ENCODE results near the gene MAML2. TPM values are rescaled to one million over a fixed set of nuclear protein-coding genes. Genes with fewer than 3 reads are reported as not detected.
A peak's percentile ranks its signal among the peaks of the same experiment; 100 is the strongest.

The MAML2 gene
- total and polyA plus RNA-seq, 4 donors, result 3.8 to 41.8 (median 13.7) TPM

DNA sequence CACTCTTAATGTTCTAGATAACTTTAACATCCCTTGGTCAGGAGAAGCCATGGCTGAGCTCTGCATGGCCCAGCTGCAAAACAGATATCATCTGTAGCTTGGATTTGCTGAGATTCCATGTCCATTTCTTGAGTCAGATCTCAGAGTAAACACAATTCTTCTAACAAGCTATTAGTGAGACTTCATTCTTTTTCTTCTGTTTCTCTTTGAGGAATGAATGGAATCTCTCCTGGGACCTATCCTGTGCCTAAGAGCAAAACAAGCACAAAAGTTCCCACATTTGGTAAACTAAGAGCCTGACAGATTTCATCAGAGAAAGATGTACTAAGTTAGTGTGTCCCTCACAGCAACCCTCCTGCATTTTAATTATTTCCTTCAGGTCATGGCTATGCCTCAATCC lies 142.8 kb downstream of the MAML2 start:
- DNase-seq, result peak in 1 of 3 donors; percentile 66
- H3K27ac ChIP-seq (ENCODE audit: low read depth in 1 of 2, low read length in 1 of 2), result peak overlapping the region; percentile 28 to 45
- H3K9ac ChIP-seq (ENCODE audit: insufficient read depth in 1 of 2, low read length in 2 of 2), result no peak overlapping the region
- H3K36me3 ChIP-seq (ENCODE audit: control insufficient read depth in 4 of 4, insufficient read depth in 4 of 4, low read length in 4 of 4), result no peaks in the 10 kb centered on the region
- no peaks in the 10 kb centered on the region for H3K27me3 ChIP-seq (ENCODE audit: control insufficient read depth in 3 of 3, insufficient read depth in 3 of 3, low read length in 2 of 3)
- TF ChIP-seq, protein P1, sequence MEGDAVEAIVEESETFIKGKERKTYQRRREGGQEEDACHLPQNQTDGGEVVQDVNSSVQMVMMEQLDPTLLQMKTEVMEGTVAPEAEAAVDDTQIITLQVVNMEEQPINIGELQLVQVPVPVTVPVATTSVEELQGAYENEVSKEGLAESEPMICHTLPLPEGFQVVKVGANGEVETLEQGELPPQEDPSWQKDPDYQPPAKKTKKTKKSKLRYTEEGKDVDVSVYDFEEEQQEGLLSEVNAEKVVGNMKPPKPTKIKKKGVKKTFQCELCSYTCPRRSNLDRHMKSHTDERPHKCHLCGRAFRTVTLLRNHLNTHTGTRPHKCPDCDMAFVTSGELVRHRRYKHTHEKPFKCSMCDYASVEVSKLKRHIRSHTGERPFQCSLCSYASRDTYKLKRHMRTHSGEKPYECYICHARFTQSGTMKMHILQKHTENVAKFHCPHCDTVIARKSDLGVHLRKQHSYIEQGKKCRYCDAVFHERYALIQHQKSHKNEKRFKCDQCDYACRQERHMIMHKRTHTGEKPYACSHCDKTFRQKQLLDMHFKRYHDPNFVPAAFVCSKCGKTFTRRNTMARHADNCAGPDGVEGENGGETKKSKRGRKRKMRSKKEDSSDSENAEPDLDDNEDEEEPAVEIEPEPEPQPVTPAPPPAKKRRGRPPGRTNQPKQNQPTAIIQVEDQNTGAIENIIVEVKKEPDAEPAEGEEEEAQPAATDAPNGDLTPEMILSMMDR (IDR thresholded peaks at IDR 0.05; ENCODE audit: control extremely low read depth, extremely low read depth), result no peak
- ATAC-seq (ENCODE audit: insufficient read depth, low FRiP score), result no peak
- H3K4me3 ChIP-seq, result no peak overlapping the region
- no peaks in the 10 kb centered on the region for H3K9me3 ChIP-seq (ENCODE audit: control insufficient read depth in 4 of 4, insufficient read depth in 3 of 4, low read length in 3 of 4)
- H3K4me1 ChIP-seq (ENCODE audit: control insufficient read depth in 5 of 5, insufficient read depth in 5 of 5, low read length in 5 of 5), result peaks cover 4 to 33% (median 10%) of the 10 kb centered on the region in 5 donors

DNA sequence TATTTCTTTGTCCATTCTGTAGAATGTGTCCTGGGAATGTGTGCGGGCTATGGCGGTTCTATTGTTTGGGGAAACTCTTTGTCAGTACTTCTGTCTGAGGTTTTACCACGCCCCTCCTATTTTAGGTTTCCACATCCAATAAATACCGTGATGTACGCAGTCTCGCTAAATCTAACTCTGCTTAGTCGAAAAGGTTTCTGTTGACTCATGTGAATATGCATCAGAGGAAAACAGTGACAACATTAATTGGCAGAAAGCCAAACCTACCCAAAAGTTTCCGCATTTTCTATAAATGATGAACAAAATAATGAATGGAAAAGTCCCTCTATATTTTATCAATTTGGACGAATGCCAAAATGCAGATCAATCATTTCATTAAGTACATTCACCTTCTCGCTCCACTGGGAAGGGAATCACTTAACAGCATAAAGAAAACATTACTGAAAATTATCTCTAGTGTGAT lies 143.4 kb downstream of the MAML2 start:
- Histone ChIP-seq H3K27me3 (ENCODE audit: control insufficient read depth in 3 of 3, insufficient read depth in 3 of 3, low read length in 2 of 3) (no peaks in the 10 kb centered on the region), H3K9ac (ENCODE audit: insufficient read depth in 1 of 2, low read length in 2 of 2) (no peak overlapping the region), H3K9me3 (ENCODE audit: control insufficient read depth in 4 of 4, insufficient read depth in 3 of 4, low read length in 3 of 4) (no peaks in the 10 kb centered on the region), H3K4me3 (no peak overlapping the region), H3K27ac (ENCODE audit: low read depth in 1 of 2, low read length in 1 of 2) (peak overlapping the region in 1 of 2 donors; percentile 42), H3K4me1 (ENCODE audit: control insufficient read depth in 5 of 5, insufficient read depth in 5 of 5, low read length in 5 of 5) (peaks cover 4 to 36% (median 10%) of the 10 kb centered on the region in 5 donors), H3K36me3 (ENCODE audit: control insufficient read depth in 4 of 4, insufficient read depth in 4 of 4, low read length in 4 of 4) (no peaks in the 10 kb centered on the region)
- no peak for ATAC-seq (ENCODE audit: insufficient read depth, low FRiP score)
- 54 to 69% methylated on average over 10 of the region's 10 CpGs for WGBS, 2 donors
- DNase-seq, result peak in 2 of 3 donors; percentile 74 to 82
- TF ChIP-seq, protein P1 (IDR thresholded peaks at IDR 0.05; ENCODE audit: control extremely low read depth, extremely low read depth), result no peak

- ATAC-seq (ENCODE audit: insufficient read depth, low FRiP score), result peak; percentile 16
- no peak overlapping the region for H3K9ac ChIP-seq (ENCODE audit: insufficient read depth in 1 of 2, low read length in 2 of 2)
- H3K27me3 ChIP-seq (ENCODE audit: control insufficient read depth in 3 of 3, insufficient read depth in 3 of 3, low read length in 2 of 3), result no peaks in the 10 kb centered on the region
- H3K36me3 ChIP-seq (ENCODE audit: control insufficient read depth in 4 of 4, insufficient read depth in 4 of 4, low read length in 4 of 4), result no peaks in the 10 kb centered on the region
- peaks cover 3 to 52% (median 17%) of the 10 kb centered on the region in 5 donors for H3K4me1 ChIP-seq (ENCODE audit: control insufficient read depth in 5 of 5, insufficient read depth in 5 of 5, low read length in 5 of 5)
- no peak for DNase-seq
- TF ChIP-seq, protein P1 (IDR thresholded peaks at IDR 0.05; ENCODE audit: control extremely low read depth, extremely low read depth), result no peak
- no peak overlapping the region for H3K4me3 ChIP-seq
- no peaks in the 10 kb centered on the region for H3K9me3 ChIP-seq (ENCODE audit: control insufficient read depth in 4 of 4, insufficient read depth in 3 of 4, low read length in 3 of 4)
- 96 to 97% methylated on average over 4 of the region's 4 CpGs for WGBS, 2 donors
- no peak overlapping the region for H3K27ac ChIP-seq (ENCODE audit: low read depth in 1 of 2, low read length in 1 of 2)
These were observed 144.9 kb downstream of the MAML2 start for GRCh38 chr11:96197801-96198701.
